Lower leg skin (tissue), 3 donors: ENCODE data around the gene NECAB2.

ENCODE experiments used
- POLR2A ChIP-seq, 2 donors: fragments of 450-650 bp; IDR thresholded peaks; one replicate each; pipeline ENCODE4 v1.6.1; 2016 to 2017; ENCODE audit warnings: antibody characterized with exemption in 2 of 2, mild to moderate bottlenecking in 1 of 2, moderate library complexity in 1 of 2
- TF ChIP-seq, protein P1 (sequence below), 3 donors: fragments of 450-650 bp; IDR thresholded peaks; one replicate each; pipeline ENCODE4 v1.5.1; 2016; ENCODE audit warnings: antibody characterized with exemption in 3 of 3, mild to moderate bottlenecking in 3 of 3, moderate library complexity in 2 of 3

DNA sequence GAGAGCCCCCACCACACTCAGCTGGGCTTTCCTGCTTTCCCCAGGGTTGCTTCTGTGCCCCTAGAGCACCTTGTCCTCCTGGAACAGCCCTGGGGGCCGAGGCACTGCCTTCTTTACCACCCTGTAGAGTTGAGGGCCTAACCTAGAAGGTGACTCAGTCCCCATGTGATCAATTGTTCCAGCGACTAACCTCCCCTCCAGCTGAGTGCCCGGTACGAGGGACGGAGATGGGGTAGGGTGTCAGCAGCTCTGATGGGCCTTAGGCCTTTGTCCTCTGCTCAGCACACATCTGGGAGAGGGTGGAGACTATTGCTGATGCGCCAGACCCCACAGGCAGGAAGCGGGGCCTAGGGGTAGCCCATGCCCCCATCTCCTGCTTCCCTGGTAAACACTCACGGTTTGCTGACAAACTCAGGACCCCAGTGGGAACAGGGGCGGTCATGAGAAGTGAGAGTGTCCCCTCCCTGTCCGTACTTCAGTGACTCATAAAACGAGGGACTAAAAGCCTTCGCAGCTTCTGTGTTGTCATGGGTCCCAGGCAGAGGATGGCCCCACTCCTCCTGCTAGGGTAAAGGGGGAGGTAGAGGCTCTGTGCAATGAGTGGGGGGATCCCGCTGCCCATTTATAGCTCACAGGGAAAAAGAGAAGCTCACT is 33.1 kb downstream of the NECAB2 start:
- TF ChIP-seq, protein P1, sequence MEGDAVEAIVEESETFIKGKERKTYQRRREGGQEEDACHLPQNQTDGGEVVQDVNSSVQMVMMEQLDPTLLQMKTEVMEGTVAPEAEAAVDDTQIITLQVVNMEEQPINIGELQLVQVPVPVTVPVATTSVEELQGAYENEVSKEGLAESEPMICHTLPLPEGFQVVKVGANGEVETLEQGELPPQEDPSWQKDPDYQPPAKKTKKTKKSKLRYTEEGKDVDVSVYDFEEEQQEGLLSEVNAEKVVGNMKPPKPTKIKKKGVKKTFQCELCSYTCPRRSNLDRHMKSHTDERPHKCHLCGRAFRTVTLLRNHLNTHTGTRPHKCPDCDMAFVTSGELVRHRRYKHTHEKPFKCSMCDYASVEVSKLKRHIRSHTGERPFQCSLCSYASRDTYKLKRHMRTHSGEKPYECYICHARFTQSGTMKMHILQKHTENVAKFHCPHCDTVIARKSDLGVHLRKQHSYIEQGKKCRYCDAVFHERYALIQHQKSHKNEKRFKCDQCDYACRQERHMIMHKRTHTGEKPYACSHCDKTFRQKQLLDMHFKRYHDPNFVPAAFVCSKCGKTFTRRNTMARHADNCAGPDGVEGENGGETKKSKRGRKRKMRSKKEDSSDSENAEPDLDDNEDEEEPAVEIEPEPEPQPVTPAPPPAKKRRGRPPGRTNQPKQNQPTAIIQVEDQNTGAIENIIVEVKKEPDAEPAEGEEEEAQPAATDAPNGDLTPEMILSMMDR (IDR thresholded peaks at IDR 0.05): no peak
- no peak for TF ChIP-seq POLR2A (IDR thresholded peaks at IDR 0.05)
